GM23338 (cell line): ENCODE measurements around the gene MARVELD3. TPM values are rescaled to one million over a fixed set of nuclear protein-coding genes. Genes with fewer than 3 reads are reported as not detected.

Experiments used
- ATAC-seq: fragments of 200-7000 bp; cut with Tn5 transposase; 3 replicates; pipeline ENCODE4 v1.9.1; 2020
- DNase-seq: peaks from one replicate; pipeline ENCODE4 v3.0.0-alpha.2; 2015; ENCODE audit warnings: low spot score
- H2AFZ ChIP-seq: fragments of 200-600 bp; sonication (generic); 2 replicates; pipeline ENCODE4 v1.8.0; 2016; ENCODE audit warnings: antibody characterized with exemption, mild to moderate bottlenecking, moderate library complexity
- H3F3A ChIP-seq: fragments of 200-600 bp; sonication (generic); replicated peaks from 2 replicates; pipeline ENCODE4 v1.8.0; 2017; ENCODE audit warnings: antibody characterized with exemption, mixed run types, low read depth
- H3K27ac ChIP-seq: fragments of 200-600 bp; sonication (generic); 2 replicates; pipeline ENCODE4 v1.6.1; 2016; ENCODE audit warnings: low read depth
- H3K27me3 ChIP-seq: fragments of 200-600 bp; sonication (generic); 2 replicates; pipeline ENCODE4 v1.8.0; 2016; ENCODE audit warnings: mild to moderate bottlenecking, mixed run types, moderate library complexity; ENCODE audit not compliant: insufficient read depth
- H3K36me3 ChIP-seq: fragments of 200-600 bp; sonication (generic); 2 replicates; pipeline ENCODE4 v1.8.0; 2016; ENCODE audit warnings: mild to moderate bottlenecking; ENCODE audit not compliant: insufficient read depth
- H3K4me1 ChIP-seq: fragments of 200-600 bp; sonication (generic); 2 replicates; pipeline ENCODE4 v1.8.0; 2016; ENCODE audit warnings: mild to moderate bottlenecking, moderate library complexity; ENCODE audit not compliant: insufficient read depth
- H3K4me2 ChIP-seq: fragments of 200-600 bp; sonication (generic); 2 replicates; pipeline ENCODE4 v1.7.1; 2017; ENCODE audit warnings: mixed run types
- H3K4me3 ChIP-seq: fragments of 200-600 bp; sonication (generic); 2 replicates; pipeline ENCODE4 v1.6.1; 2016; ENCODE audit warnings: mixed run types
- H3K79me2 ChIP-seq: fragments of 200-600 bp; sonication (generic); replicated peaks from 2 replicates; pipeline ENCODE4 v1.8.0; 2017; ENCODE audit warnings: mild to moderate bottlenecking; ENCODE audit not compliant: insufficient read depth
- H3K9me2 ChIP-seq: fragments of 200-600 bp; sonication (generic); 2 replicates; pipeline ENCODE4 v1.8.0; 2017; ENCODE audit not compliant: insufficient read depth
- H4K20me1 ChIP-seq: fragments of 200-600 bp; sonication (generic); replicated peaks from 2 replicates; pipeline ENCODE4 v1.8.0; 2017; ENCODE audit warnings: mild to moderate bottlenecking; ENCODE audit not compliant: insufficient read depth
- H3K27ac Mint-ChIP-seq: 2 replicates; pipeline ENCODE4 v1.8.0; 2020; ENCODE audit warnings: inconsistent platforms, mild to moderate bottlenecking, moderate library complexity, mixed read lengths
- H3K27me3 Mint-ChIP-seq: 3 replicates; pipeline ENCODE4 v1.8.0; 2022; ENCODE audit warnings: low read depth, mild to moderate bottlenecking, moderate library complexity, mixed read lengths, inconsistent platforms; ENCODE audit not compliant: insufficient read depth, poor library complexity
- H3K36me3 Mint-ChIP-seq: 3 replicates; pipeline ENCODE4 v1.8.0; 2021; ENCODE audit warnings: low read depth, mild to moderate bottlenecking, inconsistent platforms, moderate library complexity, mixed read lengths
- H3K4me1 Mint-ChIP-seq: 3 replicates; pipeline ENCODE4 v1.8.0; 2020; ENCODE audit warnings: mild to moderate bottlenecking, inconsistent platforms, mixed read lengths
- H3K4me3 Mint-ChIP-seq: 3 replicates; pipeline ENCODE4 v1.8.0; 2021; ENCODE audit warnings: moderate library complexity, mild to moderate bottlenecking, inconsistent platforms, mixed read lengths
- H3K9me3 Mint-ChIP-seq: 3 replicates; pipeline ENCODE4 v1.8.0; 2020; ENCODE audit warnings: moderate library complexity, mild to moderate bottlenecking, inconsistent platforms, mixed read lengths
- CREB1 ChIP-seq: fragments of 250-450 bp; sonication (Bioruptor Pico); IDR thresholded peaks from 2 replicates; pipeline ENCODE4 v1.5.0; 2020; ENCODE audit warnings: low read depth, mild to moderate bottlenecking, moderate library complexity
- CTCF ChIP-seq, 2 experiments: fragments of 200-600 bp in 1 of 2; sonication (generic) in 1 of 2; conservative IDR thresholded peaks; 2 replicates each; pipeline versions ENCODE4 v1.5.1 to v1.6.1; 2016 to 2017; ENCODE audit warnings: antibody characterized with exemption in 2 of 2, low read depth in 2 of 2, mild to moderate bottlenecking in 2 of 2, moderate library complexity in 1 of 2
- ETS1 ChIP-seq: IDR thresholded peaks from 2 replicates; pipeline ENCODE4 v1.6.1; 2016; ENCODE audit warnings: antibody characterized with exemption
- EZH2 ChIP-seq: fragments of 200-600 bp; sonication (generic); IDR thresholded peaks from one replicate; pipeline ENCODE4 v1.8.0; 2017; ENCODE audit warnings: antibody characterized with exemption, mild to moderate bottlenecking, low read depth; ENCODE audit not compliant: unreplicated experiment
- EZH2phosphoT487 ChIP-seq: fragments of 200-600 bp; sonication (generic); IDR thresholded peaks from one replicate; pipeline ENCODE4 v1.8.1; 2018; ENCODE audit warnings: antibody characterized with exemption; ENCODE audit not compliant: unreplicated experiment
- JUNB ChIP-seq: IDR thresholded peaks from one replicate; pipeline ENCODE4 v1.6.1; 2016; ENCODE audit warnings: antibody characterized with exemption; ENCODE audit not compliant: unreplicated experiment
- NANOG ChIP-seq: IDR thresholded peaks from 2 replicates; pipeline ENCODE4 v1.6.1; 2016; ENCODE audit warnings: antibody characterized with exemption, borderline replicate concordance
- POLR2AphosphoS5 ChIP-seq: IDR thresholded peaks from 2 replicates; pipeline ENCODE4 v1.6.1; 2016; ENCODE audit warnings: antibody characterized with exemption, low read depth
- REST ChIP-seq: IDR thresholded peaks from one replicate; pipeline ENCODE4 v1.6.1; 2018; ENCODE audit warnings: antibody characterized with exemption; ENCODE audit not compliant: unreplicated experiment
- STAT1 ChIP-seq: IDR thresholded peaks from one replicate; pipeline ENCODE4 v1.6.1; 2016; ENCODE audit warnings: antibody characterized with exemption; ENCODE audit not compliant: unreplicated experiment
- ZNF114 ChIP-seq: fragments of 250-450 bp; sonication (Bioruptor Pico); IDR thresholded peaks from 2 replicates; pipeline ENCODE4 v1.5.0; 2020; ENCODE audit warnings: mild to moderate bottlenecking, moderate library complexity
- ZNF331 ChIP-seq: fragments of 250-450 bp; sonication (Bioruptor Pico); IDR thresholded peaks from 2 replicates; pipeline ENCODE4 v1.5.0; 2020; ENCODE audit warnings: low read depth, mild to moderate bottlenecking, moderate library complexity
- ZNF462 ChIP-seq: fragments of 250-450 bp; sonication (Bioruptor Pico); IDR thresholded peaks from 2 replicates; pipeline ENCODE4 v1.5.0; 2020; ENCODE audit warnings: mild to moderate bottlenecking, moderate library complexity
- polyA plus RNA-seq: library from polyadenylated mRNA; unstranded; fragments of >200 nt; fragmentation: Nextera tagmentation; extraction: Ambion mirVana; gene quantifications from 2 replicates; pipeline ENCODE4 v1.2.1, GENCODE V29; 2016
- total RNA-seq: library from RNA; depleted of rRNA; stranded (reverse); fragments of >200 nt; shearing (Covaris generic); gene quantifications from 2 replicates; pipeline ENCODE4 v1.2.3, GENCODE V29; 2014

Gene MARVELD3
- total and polyA plus RNA-seq, 2 experiments from 2014 or later = 23.4 to 32.7 TPM

DNA sequence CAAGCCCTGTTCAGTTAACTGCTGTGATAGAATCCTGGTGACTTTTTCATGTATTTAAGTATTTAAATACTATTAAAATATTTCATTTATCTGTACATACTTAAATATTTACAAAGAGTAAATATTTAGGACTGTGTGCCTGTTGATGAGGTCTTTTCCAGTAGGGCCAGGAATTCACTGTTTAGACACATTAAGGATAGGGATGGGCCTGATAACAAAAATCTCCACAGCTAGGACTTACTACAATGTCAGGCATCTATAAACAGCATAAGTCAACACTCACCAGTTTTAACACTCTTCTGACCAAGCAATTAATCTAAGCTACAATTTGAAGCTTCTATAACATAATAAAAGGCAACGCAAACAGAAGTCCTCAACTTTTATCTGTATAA lies 47.6 kb downstream of the MARVELD3 start:
- no peaks in the 10 kb centered on the region for H3K4me1 ChIP-seq
- no peaks in the 10 kb centered on the region for H4K20me1 ChIP-seq
- H3K4me3 Mint-ChIP-seq = no peak overlapping the region
- H3K79me2 ChIP-seq = no peaks in the 10 kb centered on the region
- H3K4me2 ChIP-seq = no peak overlapping the region
- no peaks in the 10 kb centered on the region for H3K4me1 Mint-ChIP-seq
- 0 out of 2 replicates have a peak, but pooled peaks cover 3% of the 10 kb centered on the region for H3F3A ChIP-seq
- no peak overlapping the region for H3K27ac ChIP-seq
- TF ChIP-seq ZNF462 (CRISPR knock-in tag) (no peak), EZH2phosphoT487 (no peak), POLR2AphosphoS5 (no peak), CREB1 (CRISPR knock-in tag) (no peak), STAT1 (no peak), REST (no peak), ETS1 (no peak), EZH2 (no peak), NANOG (no peak), CTCF (conservative IDR thresholded peaks at IDR 0.05; ENCODE audit: low read depth in 2 of 2) (no peak), JUNB (no peak), ZNF331 (CRISPR knock-in tag) (no peak), ZNF114 (CRISPR knock-in tag) (no peak)
- H3K27ac Mint-ChIP-seq = no peak overlapping the region
- H2AFZ ChIP-seq = no peak overlapping the region
- H3K36me3 ChIP-seq = peaks cover 30% of the 10 kb centered on the region
- H3K27me3 ChIP-seq = no peaks in the 10 kb centered on the region
- H3K4me3 ChIP-seq = no peak overlapping the region
- H3K9me3 Mint-ChIP-seq = no peaks in the 10 kb centered on the region
- H3K27me3 Mint-ChIP-seq = peaks cover 1% of the 10 kb centered on the region
- H3K9me2 ChIP-seq = no peaks in the 10 kb centered on the region
- DNase-seq (no peak), ATAC-seq (no peak)
- H3K36me3 Mint-ChIP-seq = peaks cover 51% of the 10 kb centered on the region
